ENCODE data around the gene PON3.

GRCh38 chr7:95338832-95339231 lies 57.3 kb downstream of the PON3 start:
- no peak for TF ChIP-seq RFX5 (IDR thresholded peaks at IDR 0.05; ENCODE audit: borderline replicate concordance, low read depth, low read length)
- TF ChIP-seq SUZ12 (IDR thresholded peaks at IDR 0.05; ENCODE audit: low read length), result no peak
- TF ChIP-seq POLR2AphosphoS5 (IDR thresholded peaks at IDR 0.05; ENCODE audit: low read depth, low read length), result no peak
- TF ChIP-seq ATF3 (IDR thresholded peaks at IDR 0.05; ENCODE audit: insufficient read depth, low read depth, low read length), result no peak
- TF ChIP-seq EP300 (IDR thresholded peaks at IDR 0.05; ENCODE audit: borderline replicate concordance in 1 of 2, low read depth in 2 of 2, low read length in 2 of 2), result no peak
- TF ChIP-seq CTCF (IDR thresholded peaks at IDR 0.05; ENCODE audit: control extremely low read depth in 1 of 3, insufficient read depth in 1 of 3, low read depth in 1 of 3, low read length in 3 of 3), result no peak
- no peak for TF ChIP-seq SP2 (IDR thresholded peaks at IDR 0.05; ENCODE audit: low read length)
- TF ChIP-seq JUND (IDR thresholded peaks at IDR 0.05; ENCODE audit: low read length), result no peak
- no peak for TF ChIP-seq CHD2 (IDR thresholded peaks at IDR 0.05; ENCODE audit: low read length)
- TF ChIP-seq SP1 (IDR thresholded peaks at IDR 0.05; ENCODE audit: low read depth, low read length), result no peak
- no peak for TF ChIP-seq USF2 (IDR thresholded peaks at IDR 0.05; ENCODE audit: low read length)
- TF ChIP-seq ATF2 (IDR thresholded peaks at IDR 0.05; ENCODE audit: low read length), result no peak
- TF ChIP-seq PHF8 (conservative IDR thresholded peaks at IDR 0.05; ENCODE audit: low read depth, low read length), result no peak
- TF ChIP-seq EZH2 (IDR thresholded peaks at IDR 0.05; ENCODE audit: low read depth, low read length, severe bottlenecking), result no peak
